IMR-90 (cell line): Measurements from ENCODE around the gene BICD2. TPM values are rescaled to one million over a fixed set of nuclear protein-coding genes. Genes with fewer than 3 reads are reported as not detected.

Experiments used
- ATAC-seq: fragments of 200-7000 bp; cut with Tn5 transposase; 2 replicates; pipeline ENCODE4 v1.9.1; 2020; ENCODE audit warnings: low read depth, mild to moderate bottlenecking, moderate library complexity
- BruUV-seq: library from RNA; stranded (reverse); fragments of 400-500 nt; replicated peaks from 2 replicates; lab custom pipeline; 2021; lab: Mats Ljungman, UMichigan
- CTCF ChIA-PET: fragments of 300-600 bp; formaldehyde crosslinking; extraction: SDS; loops from one replicate; lab custom pipeline; 2021; ENCODE audit warnings: antibody characterized with exemption; lab: Yijun Ruan, JAX
- POLR2A ChIA-PET: fragments of 300-600 bp; sonication (Branson Sonifier 250); formaldehyde crosslinking; loops from one replicate; lab custom pipeline; 2022; ENCODE audit warnings: antibody characterized with exemption; ENCODE audit not compliant: unreplicated experiment; lab: Charles Lee
- DNase-seq: peaks from one replicate; pipeline ENCODE4 v3.0.0; 2013
- H2AFZ ChIP-seq: replicated peaks from 2 replicates; pipeline ENCODE3; 2013; ENCODE audit warnings: low read length, mild to moderate bottlenecking; ENCODE audit not compliant: poor library complexity
- H2AK5ac ChIP-seq: 2 replicates; pipeline ENCODE4 v1.6.1; 2013; ENCODE audit warnings: low read depth, low read length, inconsistent platforms
- H2AK9ac ChIP-seq: replicated peaks from 2 replicates; pipeline ENCODE3; 2013; ENCODE audit warnings: mild to moderate bottlenecking, low read depth, low read length, moderate library complexity; ENCODE audit not compliant: poor library complexity
- H2BK120ac ChIP-seq: 2 replicates; pipeline ENCODE4 v1.6.1; 2013; ENCODE audit warnings: low read depth, low read length, inconsistent platforms
- H2BK15ac ChIP-seq: 3 replicates; pipeline ENCODE4 v1.6.1; 2013; ENCODE audit warnings: low read depth, low read length, inconsistent platforms
- H2BK20ac ChIP-seq: 2 replicates; pipeline ENCODE4 v1.6.1; 2013; ENCODE audit warnings: low read depth, mild to moderate bottlenecking, inconsistent platforms, low read length, moderate library complexity
- H2BK5ac ChIP-seq: 2 replicates; pipeline ENCODE4 v1.6.1; 2013; ENCODE audit warnings: mild to moderate bottlenecking, low read depth, low read length, inconsistent platforms; ENCODE audit not compliant: poor library complexity, severe bottlenecking
- H3K14ac ChIP-seq: replicated peaks from 2 replicates; pipeline ENCODE4 v1.6.1; 2013; ENCODE audit warnings: low read depth, low read length, inconsistent platforms
- H3K18ac ChIP-seq: 2 replicates; pipeline ENCODE4 v1.6.1; 2013; ENCODE audit warnings: low read depth, low read length, control low read depth
- H3K23ac ChIP-seq: 2 replicates; pipeline ENCODE4 v1.6.1; 2013; ENCODE audit warnings: low read depth, low read length, inconsistent platforms
- H3K27ac ChIP-seq: 2 replicates; pipeline ENCODE4 v1.5.1; 2013; ENCODE audit warnings: mild to moderate bottlenecking, control low read depth, low read length; ENCODE audit not compliant: insufficient read depth
- H3K27me3 ChIP-seq: 2 replicates; pipeline ENCODE4 v1.6.1; 2013; ENCODE audit warnings: low read length; ENCODE audit not compliant: control insufficient read depth, insufficient read depth
- H3K36me3 ChIP-seq: 2 replicates; pipeline ENCODE4 v1.6.1; 2013; ENCODE audit warnings: low read length, mixed read lengths; ENCODE audit not compliant: control insufficient read depth, insufficient read depth
- H3K4ac ChIP-seq: 2 replicates; pipeline ENCODE4 v1.6.1; 2013; ENCODE audit warnings: low read depth, low read length, inconsistent platforms
- H3K4me1 ChIP-seq: 2 replicates; pipeline ENCODE4 v1.6.1; 2013; ENCODE audit warnings: low read length, mixed read lengths; ENCODE audit not compliant: control insufficient read depth, insufficient read depth
- H3K4me2 ChIP-seq: 2 replicates; pipeline ENCODE4 v1.6.1; 2013; ENCODE audit warnings: low read depth, mild to moderate bottlenecking, control low read depth, low read length, moderate library complexity
- H3K4me3 ChIP-seq: 2 replicates; pipeline ENCODE4 v1.5.1; 2013; ENCODE audit warnings: low read depth, mild to moderate bottlenecking, control low read depth, low read length, moderate library complexity; ENCODE audit not compliant: insufficient read depth
- H3K56ac ChIP-seq: 2 replicates; pipeline ENCODE4 v1.6.1; 2013; ENCODE audit warnings: low read length, inconsistent platforms; ENCODE audit not compliant: insufficient read depth; ENCODE audit errors: extremely low read depth
- H3K79me1 ChIP-seq, 2 experiments: 2 replicates each; pipeline ENCODE4 v1.6.1; 2013; ENCODE audit warnings: low read length in 2 of 2, inconsistent platforms in 1 of 2, low read depth in 1 of 2
- H3K9ac ChIP-seq: 2 replicates; pipeline ENCODE4 v1.6.1; 2013; ENCODE audit warnings: low read depth, low read length, control low read depth
- H3K9me1 ChIP-seq: 2 replicates; pipeline ENCODE4 v1.6.1; 2013; ENCODE audit warnings: low read length, inconsistent platforms; ENCODE audit not compliant: insufficient read depth
- H3K9me3 ChIP-seq: 2 replicates; pipeline ENCODE4 v1.6.1; 2013; ENCODE audit warnings: low read length; ENCODE audit not compliant: control insufficient read depth, insufficient read depth
- H4K20me1 ChIP-seq: 2 replicates; pipeline ENCODE4 v1.6.1; 2013; ENCODE audit warnings: low read length, inconsistent platforms; ENCODE audit not compliant: insufficient read depth
- H4K5ac ChIP-seq: 2 replicates; pipeline ENCODE4 v1.6.1; 2013; ENCODE audit warnings: mild to moderate bottlenecking, low read depth, low read length, control low read depth
- H4K8ac ChIP-seq, 2 experiments: 2 replicates each; pipeline ENCODE4 v1.6.1; 2013; ENCODE audit warnings: low read depth in 2 of 2, low read length in 2 of 2, control low read depth in 1 of 2, inconsistent platforms in 1 of 2
- H4K91ac ChIP-seq: 2 replicates; pipeline ENCODE4 v1.6.1; 2013; ENCODE audit warnings: low read depth, low read length, inconsistent platforms; ENCODE audit not compliant: insufficient read depth
- CEBPB ChIP-seq: IDR thresholded peaks from 2 replicates; pipeline ENCODE4 v1.6.1; 2012; ENCODE audit warnings: low read depth, low read length, improper control_type of control experiment
- CHD1 ChIP-seq: IDR thresholded peaks from 2 replicates; pipeline ENCODE4 v1.6.1; 2012; ENCODE audit warnings: low read depth, low read length, improper control_type of control experiment
- FOS ChIP-seq: fragments of 150-350 bp; IDR thresholded peaks from 2 replicates; pipeline ENCODE4 v1.6.1; 2016; ENCODE audit warnings: low read depth, low read length
- MAFK ChIP-seq: IDR thresholded peaks from 2 replicates; pipeline ENCODE4 v1.6.1; 2012; ENCODE audit warnings: low read depth, low read length, improper control_type of control experiment
- NFE2L2 ChIP-seq: fragments of 150-350 bp; IDR thresholded peaks from 2 replicates; pipeline ENCODE4 v1.6.1; 2016; ENCODE audit warnings: low read depth, mild to moderate bottlenecking, low read length
- POLR2A ChIP-seq: IDR thresholded peaks from 2 replicates; pipeline ENCODE4 v1.6.1; 2012; ENCODE audit warnings: mild to moderate bottlenecking, low read depth, low read length
- RAD21 ChIP-seq: IDR thresholded peaks from 2 replicates; pipeline ENCODE4 v1.6.1; 2012; ENCODE audit warnings: low read length, improper control_type of control experiment
- RCOR1 ChIP-seq: IDR thresholded peaks from 2 replicates; pipeline ENCODE4 v1.6.1; 2012; ENCODE audit warnings: mild to moderate bottlenecking, low read length, improper control_type of control experiment; ENCODE audit not compliant: insufficient replicate concordance
- WGBS, 2 experiments: methylation state at CpG; one replicate each; pipeline versions ENCODE4 v1.1.5 to v1.1.7; 2013; ENCODE audit warnings: missing lambda C conversion rate in 2 of 2; ENCODE audit not compliant: insufficient read length in 1 of 2; ENCODE audit errors: extremely low coverage in 2 of 2; 5-methylcytosine and 5-hydroxymethylcytosine counted together
- dilution Hi-C: fragments of 300-500 bp; cut with HindIII; formaldehyde crosslinking; loops from one replicate; pipeline ENCODE4 v1.14.3; 2018; ENCODE audit warnings: low sequenced_read_pairs; ENCODE audit not compliant: unreplicated experiment
- in situ Hi-C: fragments of 300-500 bp; cut with MboI; formaldehyde crosslinking; loops from 3 replicates; pipeline ENCODE4 v1.14.3; 2019; ENCODE audit warnings: low sequenced_read_pairs, inconsistent platforms, mixed read lengths
- intact Hi-C: fragments of 100-400 bp; cut with micrococcal nuclease; formaldehyde crosslinking; loops from 2 replicates; pipeline ENCODE4 v1.10.0; 2022
- polyA plus RNA-seq, 3 experiments: library from polyadenylated mRNA; depleted of rRNA; stranded (reverse); fragments of >200 nt; gene quantifications; 2 replicates each; pipeline ENCODE4 v1.2.3, GENCODE V29; 2012; ENCODE audit warnings: low replicate concordance in 1 of 3
- total RNA-seq: library from RNA; depleted of rRNA; stranded (reverse); fragments of >200 nt; gene quantifications from 2 replicates; pipeline ENCODE4 v1.2.3, GENCODE V29; 2012
- TF ChIP-seq, protein P1 (sequence below): fragments of 150-350 bp; IDR thresholded peaks from 2 replicates; pipeline ENCODE4 v1.6.1; 2016; ENCODE audit warnings: low read depth, mild to moderate bottlenecking, low read length, moderate library complexity, borderline replicate concordance
- TF ChIP-seq, protein P2 (sequence below): conservative IDR thresholded peaks from 2 replicates; pipeline ENCODE4 v1.5.1; 2012; ENCODE audit warnings: mild to moderate bottlenecking, low read depth, low read length, improper control_type of control experiment

The BICD2 gene
- total and polyA plus RNA-seq, 2 of the 4 experiments (the other 2 are of a cell fraction): 21.5 to 35.7 TPM

DNA sequence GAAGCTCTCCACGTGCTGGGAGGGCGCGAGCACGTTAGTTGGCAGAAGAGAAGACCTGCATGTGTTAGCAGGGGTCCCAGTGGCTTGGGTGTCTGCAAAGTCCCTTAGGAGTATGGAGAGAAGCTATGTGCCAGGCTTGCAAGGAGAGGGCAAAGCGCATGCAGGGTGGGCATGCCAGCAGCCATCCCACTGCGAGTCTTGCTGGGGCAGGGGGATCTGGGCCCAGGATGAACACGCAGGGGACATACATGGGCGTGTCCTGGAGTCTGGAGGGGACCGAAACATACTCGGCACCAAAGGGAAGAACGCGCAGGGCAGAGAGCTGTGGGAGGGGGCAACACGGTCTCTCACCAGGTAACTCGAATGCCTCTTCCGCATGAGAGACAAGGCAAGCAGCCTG, 51.1 kb downstream of the BICD2 start:
- H3K18ac ChIP-seq: no peak overlapping the region
- dilution Hi-C loops: no loop called here
- ChIA-PET CTCF (interaction anchor here (1.3 kb wide), 1 partner anchor 14 kb away, joined by 3 read pairs; no protein-coding TSS in a partner anchor), POLR2A (no interaction called here)
- no peak overlapping the region for H3K14ac ChIP-seq
- H2AK9ac ChIP-seq: no peak overlapping the region
- H3K4me1 ChIP-seq: no peaks in the 10 kb centered on the region
- DNase-seq: no peak
- H3K23ac ChIP-seq: no peak overlapping the region
- no peak overlapping the region for H3K4me2 ChIP-seq
- no peak overlapping the region for H2BK5ac ChIP-seq
- no peak overlapping the region for H3K56ac ChIP-seq
- H4K8ac ChIP-seq: no peak overlapping the region
- H4K5ac ChIP-seq: no peak overlapping the region
- H3K4me3 ChIP-seq: no peak overlapping the region
- in situ Hi-C loops: no loop called here
- H3K9ac ChIP-seq: no peak overlapping the region
- no peak overlapping the region for H2BK120ac ChIP-seq
- no peaks in the 10 kb centered on the region for H3K9me3 ChIP-seq
- H3K79me1 ChIP-seq: peaks cover 0 to 21% of the 10 kb centered on the region in 2 experiments; a peak in 2 of 4 replicates
- WGBS, 2 experiments: 90% methylated on average over 4 of the region's 15 CpGs; no CpG with 5 or more reads in 1 of the 2 experiments
- no peak overlapping the region for H2AK5ac ChIP-seq
- ATAC-seq: no peak
- no peak for TF ChIP-seq CHD1
- no peak for TF ChIP-seq FOS
- TF ChIP-seq, protein P1, sequence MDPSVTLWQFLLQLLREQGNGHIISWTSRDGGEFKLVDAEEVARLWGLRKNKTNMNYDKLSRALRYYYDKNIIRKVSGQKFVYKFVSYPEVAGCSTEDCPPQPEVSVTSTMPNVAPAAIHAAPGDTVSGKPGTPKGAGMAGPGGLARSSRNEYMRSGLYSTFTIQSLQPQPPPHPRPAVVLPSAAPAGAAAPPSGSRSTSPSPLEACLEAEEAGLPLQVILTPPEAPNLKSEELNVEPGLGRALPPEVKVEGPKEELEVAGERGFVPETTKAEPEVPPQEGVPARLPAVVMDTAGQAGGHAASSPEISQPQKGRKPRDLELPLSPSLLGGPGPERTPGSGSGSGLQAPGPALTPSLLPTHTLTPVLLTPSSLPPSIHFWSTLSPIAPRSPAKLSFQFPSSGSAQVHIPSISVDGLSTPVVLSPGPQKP: no peak
- no peak for TF ChIP-seq RAD21
- no peak for TF ChIP-seq CEBPB
- no peak for TF ChIP-seq MAFK
- TF ChIP-seq POLR2A: no peak
- TF ChIP-seq NFE2L2: no peak
- TF ChIP-seq, protein P2, sequence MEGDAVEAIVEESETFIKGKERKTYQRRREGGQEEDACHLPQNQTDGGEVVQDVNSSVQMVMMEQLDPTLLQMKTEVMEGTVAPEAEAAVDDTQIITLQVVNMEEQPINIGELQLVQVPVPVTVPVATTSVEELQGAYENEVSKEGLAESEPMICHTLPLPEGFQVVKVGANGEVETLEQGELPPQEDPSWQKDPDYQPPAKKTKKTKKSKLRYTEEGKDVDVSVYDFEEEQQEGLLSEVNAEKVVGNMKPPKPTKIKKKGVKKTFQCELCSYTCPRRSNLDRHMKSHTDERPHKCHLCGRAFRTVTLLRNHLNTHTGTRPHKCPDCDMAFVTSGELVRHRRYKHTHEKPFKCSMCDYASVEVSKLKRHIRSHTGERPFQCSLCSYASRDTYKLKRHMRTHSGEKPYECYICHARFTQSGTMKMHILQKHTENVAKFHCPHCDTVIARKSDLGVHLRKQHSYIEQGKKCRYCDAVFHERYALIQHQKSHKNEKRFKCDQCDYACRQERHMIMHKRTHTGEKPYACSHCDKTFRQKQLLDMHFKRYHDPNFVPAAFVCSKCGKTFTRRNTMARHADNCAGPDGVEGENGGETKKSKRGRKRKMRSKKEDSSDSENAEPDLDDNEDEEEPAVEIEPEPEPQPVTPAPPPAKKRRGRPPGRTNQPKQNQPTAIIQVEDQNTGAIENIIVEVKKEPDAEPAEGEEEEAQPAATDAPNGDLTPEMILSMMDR: no peak
- no peak for TF ChIP-seq RCOR1
- no peak overlapping the region for H2AFZ ChIP-seq
- no peak overlapping the region for H3K4ac ChIP-seq
- H2BK15ac ChIP-seq: no peak overlapping the region
- intact Hi-C loops: no loop called here
- no peaks in the 10 kb centered on the region for H3K27me3 ChIP-seq
- peaks cover 55% of the 10 kb centered on the region for H3K36me3 ChIP-seq
- no peak overlapping the region for H4K91ac ChIP-seq
- BruUV-seq: no TSS peak
- no peak overlapping the region for H2BK20ac ChIP-seq
- H4K20me1 ChIP-seq: peaks cover 6% of the 10 kb centered on the region; the same call in 1 of the 2 replicates
- no peak overlapping the region for H3K27ac ChIP-seq
- no peaks in the 10 kb centered on the region for H3K9me1 ChIP-seq
